Lower leg skin (tissue), 4 donors: ENCODE measurements around the gene GRB10. TPM values are rescaled to one million over a fixed set of nuclear protein-coding genes. Genes with fewer than 3 reads are reported as not detected.

Experiments
- DNase-seq, 2 donors: peaks; one replicate each; pipeline ENCODE4 v3.0.0-alpha.2; 2019; ENCODE audit warnings: low spot score in 2 of 2
- H3K4me3 ChIP-seq: fragments of 200-600 bp; sonication (generic); 2 replicates; pipeline ENCODE4 v1.5.1; 2017; ENCODE audit warnings: mild to moderate bottlenecking, low read depth; ENCODE audit not compliant: poor library complexity, severe bottlenecking
- POLR2A ChIP-seq, 2 donors: fragments of 450-650 bp; IDR thresholded peaks; one replicate each; pipeline ENCODE4 v1.6.1; 2016 to 2017; ENCODE audit warnings: antibody characterized with exemption in 2 of 2, mild to moderate bottlenecking in 1 of 2, moderate library complexity in 1 of 2
- WGBS, 2 donors: methylation state at CpG; one replicate each; pipeline ENCODE4 v1.1.5; 2018; 5-methylcytosine and 5-hydroxymethylcytosine counted together
- intact Hi-C: fragments of 100-400 bp; cut with DNase I; formaldehyde crosslinking; loops from one replicate; pipeline ENCODE4 v1.15.0; 2023; ENCODE audit warnings: low total_unique reads
- total RNA-seq, 4 donors: library from RNA; depleted of rRNA; stranded (reverse); fragments of >200 nt; gene quantifications; one replicate each; pipeline ENCODE4 v1.1.0, GENCODE V29; 2016
- TF ChIP-seq, protein P1 (sequence below), 3 donors: fragments of 450-650 bp; IDR thresholded peaks; one replicate each; pipeline ENCODE4 v1.5.1; 2016; ENCODE audit warnings: antibody characterized with exemption in 3 of 3, mild to moderate bottlenecking in 3 of 3, moderate library complexity in 2 of 3

GRB10 gene
- total RNA-seq, 4 donors from 2014 or later, result 6.6 to 25.7 (median 15.2) TPM

DNA sequence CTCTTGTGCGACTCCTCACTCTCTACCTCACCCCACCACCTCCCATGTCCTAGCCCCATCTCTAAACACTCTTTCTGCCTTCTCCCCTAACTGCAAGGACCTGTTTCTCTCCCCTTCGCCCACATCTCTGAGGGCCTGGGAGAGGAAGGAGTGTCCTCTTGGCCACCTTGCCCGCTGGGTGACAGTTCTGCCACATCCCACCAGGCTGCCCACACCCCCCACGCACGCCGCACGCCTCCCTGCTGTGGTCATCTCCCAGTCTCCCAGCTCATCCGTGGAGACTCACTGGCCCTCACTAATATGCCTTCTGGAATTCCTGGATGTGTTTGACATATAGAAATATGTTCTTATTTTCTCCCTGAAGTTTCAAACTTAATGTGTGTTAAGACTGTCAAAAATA lies 48.5 kb downstream of the GRB10 start:
- no peak overlapping the region for H3K4me3 ChIP-seq
- no peak for DNase-seq
- TF ChIP-seq, protein P1, sequence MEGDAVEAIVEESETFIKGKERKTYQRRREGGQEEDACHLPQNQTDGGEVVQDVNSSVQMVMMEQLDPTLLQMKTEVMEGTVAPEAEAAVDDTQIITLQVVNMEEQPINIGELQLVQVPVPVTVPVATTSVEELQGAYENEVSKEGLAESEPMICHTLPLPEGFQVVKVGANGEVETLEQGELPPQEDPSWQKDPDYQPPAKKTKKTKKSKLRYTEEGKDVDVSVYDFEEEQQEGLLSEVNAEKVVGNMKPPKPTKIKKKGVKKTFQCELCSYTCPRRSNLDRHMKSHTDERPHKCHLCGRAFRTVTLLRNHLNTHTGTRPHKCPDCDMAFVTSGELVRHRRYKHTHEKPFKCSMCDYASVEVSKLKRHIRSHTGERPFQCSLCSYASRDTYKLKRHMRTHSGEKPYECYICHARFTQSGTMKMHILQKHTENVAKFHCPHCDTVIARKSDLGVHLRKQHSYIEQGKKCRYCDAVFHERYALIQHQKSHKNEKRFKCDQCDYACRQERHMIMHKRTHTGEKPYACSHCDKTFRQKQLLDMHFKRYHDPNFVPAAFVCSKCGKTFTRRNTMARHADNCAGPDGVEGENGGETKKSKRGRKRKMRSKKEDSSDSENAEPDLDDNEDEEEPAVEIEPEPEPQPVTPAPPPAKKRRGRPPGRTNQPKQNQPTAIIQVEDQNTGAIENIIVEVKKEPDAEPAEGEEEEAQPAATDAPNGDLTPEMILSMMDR (IDR thresholded peaks at IDR 0.05), result no peak
- no peak for TF ChIP-seq POLR2A (IDR thresholded peaks at IDR 0.05)
- 94 to 95% methylated on average over 8 of the region's 8 CpGs for WGBS, 2 donors
- intact Hi-C loops, result no loop called here

DNA sequence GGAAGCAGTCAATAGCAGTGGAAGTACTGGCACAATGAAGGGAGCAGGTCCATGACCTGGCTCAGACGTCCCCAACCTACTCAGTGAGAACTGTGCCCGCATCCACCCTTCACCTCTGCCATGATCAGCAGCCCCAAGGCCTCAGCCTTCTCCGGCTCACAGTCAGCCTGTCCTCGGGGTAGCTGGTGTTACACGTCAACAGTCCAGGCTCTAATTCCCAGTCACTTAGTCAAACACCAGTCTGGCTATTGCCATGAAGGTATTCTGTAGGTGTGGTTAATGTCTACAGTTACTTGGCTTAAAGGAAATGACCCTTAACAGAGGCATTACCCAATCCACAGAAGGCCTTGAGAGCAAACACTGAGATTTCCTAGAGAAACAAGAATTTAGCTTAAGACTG lies 49.1 kb downstream of the GRB10 start:
- 91 to 98% methylated on average over 5 of the region's 5 CpGs for WGBS, 2 donors
- H3K4me3 ChIP-seq, result no peak overlapping the region
- no peak for TF ChIP-seq POLR2A (IDR thresholded peaks at IDR 0.05)
- TF ChIP-seq, protein P1 (IDR thresholded peaks at IDR 0.05), result no peak
- intact Hi-C loops, result no loop called here
- DNase-seq, result no peak

DNA sequence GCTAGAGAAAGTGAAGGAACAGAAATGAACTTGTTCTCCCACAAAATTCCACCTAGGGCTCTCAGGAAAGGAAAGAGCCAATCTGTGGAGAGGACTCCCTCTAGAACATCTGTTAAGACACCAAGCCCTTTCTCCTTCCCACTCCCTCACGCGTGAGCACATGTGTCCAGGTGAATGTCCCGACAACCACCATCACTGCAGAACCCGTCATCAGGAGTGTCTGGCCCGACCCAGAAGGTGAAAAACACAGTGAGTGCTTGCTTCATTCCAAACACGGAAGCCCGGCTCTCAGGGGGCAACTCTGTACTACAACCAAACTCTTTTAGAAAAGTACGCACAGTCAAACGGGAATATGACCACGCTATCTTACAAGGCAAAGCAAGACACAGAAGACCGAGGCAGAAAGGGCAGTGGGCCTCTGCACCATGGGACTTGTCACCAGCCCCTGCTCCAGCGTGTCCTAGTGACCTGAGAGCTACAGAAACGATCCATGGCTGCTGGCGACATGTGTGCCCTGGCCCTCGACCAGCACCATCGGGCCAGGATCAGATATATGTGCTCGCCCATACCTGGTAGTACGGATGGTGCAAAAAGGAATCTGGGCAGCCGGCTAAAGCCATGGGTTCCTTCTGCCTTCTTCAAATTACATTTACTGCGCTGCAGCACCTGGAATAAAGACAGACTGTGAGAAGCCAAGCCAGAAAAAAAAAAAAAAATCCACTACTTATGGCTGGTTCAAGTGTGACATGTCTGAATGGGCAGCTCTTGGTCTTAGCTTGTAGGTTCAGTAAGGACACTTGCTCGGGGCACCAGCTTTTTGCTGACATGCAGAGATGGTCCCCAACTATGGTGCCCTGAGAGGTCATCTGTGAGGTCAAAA lies 50.8 kb downstream of the GRB10 start:
- TF ChIP-seq POLR2A (IDR thresholded peaks at IDR 0.05), result no peak
- TF ChIP-seq, protein P1 (IDR thresholded peaks at IDR 0.05), result no peak
- DNase-seq, result no peak
- intact Hi-C loops, result no loop called here
- 96% methylated on average over 21 of the region's 21 CpGs for WGBS, 2 donors
- no peak overlapping the region for H3K4me3 ChIP-seq

DNA sequence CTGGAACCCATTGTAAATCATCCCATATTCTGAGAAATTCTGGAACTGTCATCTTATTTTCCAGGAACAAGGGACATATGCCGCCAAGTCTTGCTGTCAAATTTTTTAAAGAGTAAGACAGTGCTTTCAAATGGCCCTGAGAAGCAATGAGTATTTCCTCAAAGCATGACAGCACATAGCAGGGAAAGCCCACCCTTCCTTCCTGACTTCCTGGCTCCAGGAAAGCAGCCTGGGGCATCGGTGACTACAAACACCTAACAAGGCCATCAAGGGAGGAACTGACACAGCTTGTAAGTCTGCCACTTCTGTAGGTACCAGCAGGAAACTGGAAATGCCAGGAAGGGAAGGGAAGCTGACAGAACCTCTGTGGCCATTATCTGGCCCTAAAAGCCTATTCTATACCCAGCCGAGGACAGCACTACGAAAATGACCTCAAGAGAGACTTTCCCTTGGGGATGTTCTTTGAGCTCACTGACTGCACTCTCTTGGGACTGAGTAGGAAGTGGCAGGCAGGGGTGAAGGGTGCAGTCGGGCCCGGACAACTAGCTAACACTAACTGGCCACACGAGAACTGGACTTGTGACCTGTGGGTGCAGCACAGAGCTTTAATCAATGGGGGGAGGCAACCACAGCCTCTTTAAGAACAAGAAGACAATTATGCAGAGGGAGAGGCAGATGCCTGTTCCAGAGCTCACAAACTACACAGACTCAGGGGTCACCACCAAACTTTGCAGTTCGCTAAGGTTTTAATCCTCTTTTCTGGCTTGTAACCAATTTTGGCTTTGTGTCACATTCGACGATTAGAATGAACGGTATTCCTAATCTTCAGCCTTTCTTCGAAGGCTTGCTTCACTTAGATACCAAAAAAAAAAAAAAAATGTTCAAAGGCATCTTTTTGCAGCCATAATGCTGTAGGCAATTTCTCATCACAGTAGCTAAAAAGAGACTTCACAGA lies 52.0 kb downstream of the GRB10 start:
- TF ChIP-seq, protein P1 (IDR thresholded peaks at IDR 0.05), result no peak
- no peak for TF ChIP-seq POLR2A (IDR thresholded peaks at IDR 0.05)
- intact Hi-C loops, result no loop called here
- H3K4me3 ChIP-seq, result no peak overlapping the region
- no peak for DNase-seq
- WGBS, 2 donors, result 60 to 65% methylated on average over 12 of the region's 12 CpGs

DNA sequence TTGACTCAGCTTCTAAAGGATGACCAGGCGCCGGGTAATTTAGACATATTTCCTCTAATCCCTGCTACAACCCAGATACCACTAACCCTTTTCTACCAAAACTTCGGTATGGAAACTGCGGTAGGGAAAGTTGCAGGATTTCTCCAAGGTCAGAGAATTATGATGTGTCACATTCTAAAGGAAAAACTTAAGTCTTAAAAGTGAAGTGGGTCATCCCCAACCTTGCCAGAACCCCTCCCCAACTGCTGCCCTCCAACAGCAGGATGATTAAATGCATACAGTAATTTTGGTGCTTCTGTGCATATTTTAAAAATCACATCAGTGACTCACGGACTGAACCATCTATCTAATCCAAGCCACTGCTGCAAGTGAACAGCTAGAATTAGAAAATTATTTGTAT lies 52.7 kb downstream of the GRB10 start:
- TF ChIP-seq, protein P1 (IDR thresholded peaks at IDR 0.05), result no peak
- TF ChIP-seq POLR2A (IDR thresholded peaks at IDR 0.05), result no peak
- H3K4me3 ChIP-seq, result no peak overlapping the region
- WGBS, 2 donors, result 67 to 73% methylated on average over 5 of the region's 5 CpGs
- no peak for DNase-seq
- intact Hi-C loops, result loop anchor here (10.0 kb wide), 1 partner anchor 75 kb away; no protein-coding TSS in a partner anchor
